Breast epithelium (tissue), 4 donors: ENCODE data around the gene GOLGA6D. TPM values are rescaled to one million over a fixed set of nuclear protein-coding genes. Genes with fewer than 3 reads are reported as not detected.
"Not testable (repeated sequence)": the region's sequence is repeated elsewhere in the genome, so short reads cannot be mapped to it uniquely, and the experiment has no call there.

Experiments used
- DNase-seq, 2 donors: peaks; one replicate each; pipeline ENCODE4 v3.0.0-alpha.2; 2019; ENCODE audit warnings: low spot score in 2 of 2
- H3K27ac ChIP-seq, 2 donors: fragments of 200-600 bp; sonication (generic) in 1 of 2; one replicate each; pipeline ENCODE4 v1.5.1; 2016 to 2019; ENCODE audit warnings: mild to moderate bottlenecking in 1 of 2
- H3K27me3 ChIP-seq, 2 donors: fragments of 200-600 bp; sonication (generic) in 1 of 2; one replicate each; pipeline versions ENCODE4 v1.5.1 to v1.6.0; 2017 to 2019; ENCODE audit warnings: control low read depth in 1 of 2, mild to moderate bottlenecking in 1 of 2
- H3K36me3 ChIP-seq: fragments of 200-600 bp; one replicate; pipeline ENCODE4 v1.5.1; 2019
- H3K4me1 ChIP-seq, 2 donors: fragments of 200-600 bp; sonication (generic); one replicate each; pipeline ENCODE4 v1.5.1; 2016 to 2019; ENCODE audit warnings: control low read depth in 1 of 2
- H3K4me3 ChIP-seq, 3 donors: fragments of 200-600 bp; sonication (generic); 1 replicate in 2 of 3; 2 replicates in 1 of 3; pipeline ENCODE4 v1.5.1; 2016 to 2019; ENCODE audit warnings: mild to moderate bottlenecking in 3 of 3, moderate library complexity in 2 of 3
- H3K9me3 ChIP-seq, 2 donors: fragments of 200-600 bp; sonication (generic) in 1 of 2; one replicate each; pipeline ENCODE4 v1.5.1; 2016 to 2019; ENCODE audit warnings: control low read depth in 1 of 2
- POLR2A ChIP-seq: fragments of 450-650 bp; IDR thresholded peaks from one replicate; pipeline ENCODE4 v1.6.1; 2016; ENCODE audit warnings: antibody characterized with exemption, mild to moderate bottlenecking, moderate library complexity
- POLR2AphosphoS5 ChIP-seq, 3 donors: sonication (generic); formaldehyde crosslinking; IDR thresholded peaks; one replicate each; pipeline ENCODE4 v1.6.1; 2017; ENCODE audit warnings: antibody characterized with exemption in 3 of 3
- intact Hi-C: fragments of 100-400 bp; cut with DNase I; formaldehyde crosslinking; loops from one replicate; pipeline ENCODE4 v1.15.1; 2023; ENCODE audit warnings: low total_unique reads
- total RNA-seq, 3 donors: library from RNA; depleted of rRNA; stranded (reverse); fragments of >200 nt; gene quantifications; one replicate each; pipeline ENCODE4 v1.1.0, GENCODE V29; 2016
- TF ChIP-seq, protein P1 (sequence below), 3 donors: fragments of 450-650 bp; IDR thresholded peaks; one replicate each; pipeline ENCODE4 v1.5.1; 2016 to 2017; ENCODE audit warnings: antibody characterized with exemption in 3 of 3, mild to moderate bottlenecking in 3 of 3, moderate library complexity in 3 of 3

GOLGA6D gene
- total RNA-seq, 3 donors from 2014 or later = 0.16 TPM; not detected in 2

DNA sequence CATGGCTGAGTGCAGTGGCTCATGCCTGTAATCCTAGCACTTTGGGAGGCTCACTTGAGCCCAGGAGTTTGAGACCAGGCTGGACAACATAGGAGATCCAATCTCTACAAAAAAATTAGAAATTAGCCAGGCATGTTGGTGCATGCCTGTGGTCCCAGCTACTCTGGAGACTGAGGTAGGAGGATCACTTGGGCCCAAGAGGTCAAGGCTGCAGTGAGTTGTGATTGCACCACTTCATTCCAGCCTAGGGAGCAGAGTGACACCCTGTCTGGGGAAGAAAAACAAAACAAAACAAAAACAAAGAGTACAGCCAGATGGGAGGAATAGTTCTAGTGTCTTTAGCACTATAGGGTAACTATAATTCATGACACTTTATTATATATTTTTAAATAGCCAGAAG is 27.1 kb downstream of the GOLGA6D start:
- Histone ChIP-seq H3K27me3 (no peaks in the 10 kb centered on the region), H3K4me1 (no peaks in the 10 kb centered on the region), H3K27ac (no peak overlapping the region), H3K4me3 (no peak overlapping the region), H3K9me3 (no peaks in the 10 kb centered on the region), H3K36me3 (no peaks in the 10 kb centered on the region)
- intact Hi-C loops = no loop called here
- TF ChIP-seq POLR2A (no peak), POLR2AphosphoS5 (IDR thresholded peaks at IDR 0.05) (no peak)
- TF ChIP-seq, protein P1, sequence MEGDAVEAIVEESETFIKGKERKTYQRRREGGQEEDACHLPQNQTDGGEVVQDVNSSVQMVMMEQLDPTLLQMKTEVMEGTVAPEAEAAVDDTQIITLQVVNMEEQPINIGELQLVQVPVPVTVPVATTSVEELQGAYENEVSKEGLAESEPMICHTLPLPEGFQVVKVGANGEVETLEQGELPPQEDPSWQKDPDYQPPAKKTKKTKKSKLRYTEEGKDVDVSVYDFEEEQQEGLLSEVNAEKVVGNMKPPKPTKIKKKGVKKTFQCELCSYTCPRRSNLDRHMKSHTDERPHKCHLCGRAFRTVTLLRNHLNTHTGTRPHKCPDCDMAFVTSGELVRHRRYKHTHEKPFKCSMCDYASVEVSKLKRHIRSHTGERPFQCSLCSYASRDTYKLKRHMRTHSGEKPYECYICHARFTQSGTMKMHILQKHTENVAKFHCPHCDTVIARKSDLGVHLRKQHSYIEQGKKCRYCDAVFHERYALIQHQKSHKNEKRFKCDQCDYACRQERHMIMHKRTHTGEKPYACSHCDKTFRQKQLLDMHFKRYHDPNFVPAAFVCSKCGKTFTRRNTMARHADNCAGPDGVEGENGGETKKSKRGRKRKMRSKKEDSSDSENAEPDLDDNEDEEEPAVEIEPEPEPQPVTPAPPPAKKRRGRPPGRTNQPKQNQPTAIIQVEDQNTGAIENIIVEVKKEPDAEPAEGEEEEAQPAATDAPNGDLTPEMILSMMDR (IDR thresholded peaks at IDR 0.05) = no peak
- DNase-seq = no peak

DNA sequence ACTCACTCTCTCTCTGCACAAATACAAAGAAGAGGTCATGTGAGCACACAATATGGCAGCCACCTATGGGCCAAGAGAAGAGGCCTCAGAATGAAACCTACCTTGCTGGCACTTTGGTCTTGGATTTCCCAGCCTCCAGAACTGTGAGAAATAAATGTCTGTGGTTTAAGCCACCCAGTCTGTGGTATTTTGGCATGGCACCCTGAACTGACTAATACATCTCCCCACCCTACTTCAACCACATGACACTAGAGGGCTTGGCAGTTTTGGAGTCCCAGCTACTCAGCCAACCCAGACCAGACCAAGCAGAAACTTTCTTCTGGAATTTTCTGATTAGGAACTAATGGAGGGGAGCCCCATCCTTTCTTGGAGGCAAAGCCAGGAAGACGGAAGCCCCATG is 29.9 kb downstream of the GOLGA6D start:
- H3K4me1 ChIP-seq, H3K36me3 ChIP-seq, H3K27ac ChIP-seq, H3K27me3 ChIP-seq, DNase-seq, H3K9me3 ChIP-seq, intact Hi-C loops, H3K4me3 ChIP-seq: not testable (repeated sequence)

DNA sequence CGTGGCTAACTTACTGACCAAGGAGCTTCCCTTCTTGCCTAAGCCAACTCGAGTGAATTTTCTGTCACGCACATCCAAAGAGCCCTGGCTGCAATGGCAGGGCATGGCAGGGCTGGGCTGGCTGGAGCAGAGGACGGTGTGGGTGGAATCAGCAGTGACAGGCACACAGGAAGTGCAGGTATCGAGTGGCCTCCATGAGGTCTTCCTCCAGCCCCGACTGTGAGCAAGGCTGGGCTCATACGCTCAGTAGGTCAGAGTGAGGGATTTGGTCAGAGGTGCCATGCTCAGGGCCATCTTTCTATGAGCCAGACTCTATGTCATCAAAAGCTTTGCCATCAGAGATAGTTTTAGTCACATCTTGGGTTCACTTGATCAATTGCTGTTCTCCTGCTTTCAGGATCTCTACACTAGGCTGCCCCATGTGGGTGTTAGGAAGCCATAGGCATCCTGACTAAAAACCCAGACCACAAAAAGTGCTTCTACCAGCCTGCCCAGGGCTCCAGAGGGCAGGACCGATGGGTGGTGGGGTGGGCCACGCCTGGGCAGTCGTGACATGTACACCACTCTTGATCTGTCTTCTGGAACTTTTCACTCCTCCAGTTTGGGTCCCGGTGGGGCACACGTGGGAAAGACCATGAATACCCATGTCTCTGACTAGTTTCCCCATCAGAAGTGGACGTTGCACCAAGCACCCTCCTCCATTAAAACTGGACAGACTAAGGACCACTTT is 30.6 kb downstream of the GOLGA6D start:
- H3K27me3 ChIP-seq = no peaks in the 10 kb centered on the region
- H3K9me3 ChIP-seq = no peaks in the 10 kb centered on the region
- H3K4me1 ChIP-seq = no peaks in the 10 kb centered on the region
- no peak for DNase-seq
- intact Hi-C loops = no loop called here
- no peak for TF ChIP-seq POLR2AphosphoS5 (IDR thresholded peaks at IDR 0.05)
- TF ChIP-seq, protein P1 (IDR thresholded peaks at IDR 0.05) = no peak
- TF ChIP-seq POLR2A = no peak
- H3K4me3 ChIP-seq = no peak overlapping the region
- H3K36me3 ChIP-seq = no peaks in the 10 kb centered on the region
- no peak overlapping the region for H3K27ac ChIP-seq

DNA sequence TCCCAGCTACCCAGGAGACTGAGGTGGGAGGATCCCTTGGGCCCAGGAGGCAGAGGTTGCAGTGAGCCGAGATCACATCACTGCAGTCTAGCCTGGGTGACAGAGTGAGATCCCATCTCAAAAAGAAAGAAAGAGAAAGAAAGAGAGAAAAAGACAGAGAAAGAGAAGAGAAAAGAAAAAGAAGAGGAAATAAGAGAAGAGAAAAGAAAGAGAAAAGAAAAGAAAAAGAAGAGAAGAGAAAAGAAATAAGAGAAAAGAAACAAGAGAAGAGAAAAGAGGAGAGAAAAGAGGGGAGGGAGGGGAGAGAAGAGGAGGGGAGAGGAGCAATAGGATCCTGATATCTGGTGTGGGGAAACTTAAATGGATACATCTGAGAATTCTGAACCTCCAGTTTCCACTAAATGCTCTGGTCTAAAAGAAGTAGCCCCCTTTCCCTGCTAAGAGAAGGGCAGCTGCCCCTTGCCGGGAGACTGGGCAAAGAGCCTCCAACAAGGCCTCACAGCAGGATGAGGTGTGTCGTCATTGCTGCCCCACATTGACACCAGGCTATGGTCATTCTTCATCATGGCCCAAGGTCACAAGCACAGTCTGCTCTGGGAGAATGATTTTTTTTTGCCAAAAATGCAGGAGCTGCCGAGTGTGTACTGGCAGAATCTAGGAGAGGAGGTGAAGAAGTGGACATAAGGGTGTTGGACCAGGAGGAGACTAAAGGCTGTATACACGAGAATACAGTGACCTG is 32.1 kb downstream of the GOLGA6D start:
- TF ChIP-seq POLR2AphosphoS5 (IDR thresholded peaks at IDR 0.05) (no peak), POLR2A (no peak)
- TF ChIP-seq, protein P1 (IDR thresholded peaks at IDR 0.05) = no peak
- no peak overlapping the region for H3K4me3 ChIP-seq
- intact Hi-C loops = no loop called here
- H3K27ac ChIP-seq = no peak overlapping the region
- H3K9me3 ChIP-seq = no peaks in the 10 kb centered on the region
- no peaks in the 10 kb centered on the region for H3K36me3 ChIP-seq
- DNase-seq = no peak
- H3K4me1 ChIP-seq = no peaks in the 10 kb centered on the region
- H3K27me3 ChIP-seq = no peaks in the 10 kb centered on the region

DNA sequence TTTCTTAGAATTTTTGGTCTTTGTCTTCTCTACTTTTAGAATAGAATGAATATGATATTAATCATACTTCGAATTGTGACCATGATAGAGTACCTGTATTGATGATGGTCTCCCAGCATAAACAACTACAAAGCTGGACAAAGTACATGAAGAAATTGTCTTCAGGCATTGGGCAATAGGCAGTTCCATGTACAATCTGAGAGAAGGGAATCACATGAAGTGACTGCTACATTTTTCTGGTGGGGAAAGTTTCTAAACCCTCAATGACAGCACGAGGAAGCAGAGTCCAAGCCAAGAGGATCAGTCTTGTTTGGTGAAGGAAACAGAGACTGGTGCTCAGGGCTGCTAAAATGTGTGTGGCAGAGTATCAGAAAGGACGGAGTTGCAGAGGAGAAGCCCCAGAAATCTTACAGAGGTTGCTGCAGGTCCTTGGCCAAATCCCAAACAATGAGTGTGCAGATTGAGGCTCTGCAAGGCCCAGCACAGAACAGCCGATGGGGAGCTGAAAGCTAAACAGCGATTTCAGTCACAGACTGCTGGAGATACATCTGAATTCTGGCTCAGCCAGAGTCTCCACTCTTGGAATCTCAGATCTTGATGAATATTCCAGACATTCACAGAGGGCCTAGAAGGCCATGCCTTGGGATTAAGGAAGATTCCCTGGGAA is 36.7 kb downstream of the GOLGA6D start:
- H3K36me3 ChIP-seq, H3K4me1 ChIP-seq, H3K9me3 ChIP-seq, DNase-seq, H3K27ac ChIP-seq, intact Hi-C loops, H3K27me3 ChIP-seq, H3K4me3 ChIP-seq: not testable (repeated sequence)

DNA sequence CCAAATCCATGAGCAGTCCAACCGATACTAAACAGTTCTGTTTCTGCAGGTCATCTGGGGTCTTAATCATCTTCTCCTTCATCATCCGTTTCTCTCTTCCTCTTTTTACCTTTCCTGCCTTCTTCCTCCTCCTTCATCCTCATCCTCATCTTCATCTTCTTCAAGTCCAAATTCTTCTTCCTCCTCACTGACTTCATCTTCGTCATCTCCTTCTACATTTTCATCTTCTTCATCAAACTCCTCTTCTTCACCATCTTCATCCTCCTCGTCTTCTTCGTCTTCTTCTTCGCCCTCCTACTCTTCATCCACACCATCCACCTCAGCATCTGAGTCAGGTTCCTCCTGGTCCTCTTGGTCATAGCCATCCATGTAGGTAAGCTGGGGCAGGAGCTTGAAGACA is 39.1 kb downstream of the GOLGA6D start:
- TF ChIP-seq, protein P1 (IDR thresholded peaks at IDR 0.05) = no peak
- TF ChIP-seq POLR2A = no peak
- no peak for TF ChIP-seq POLR2AphosphoS5 (IDR thresholded peaks at IDR 0.05)
- H3K4me1 ChIP-seq = no peaks in the 10 kb centered on the region
- H3K9me3 ChIP-seq = no peaks in the 10 kb centered on the region
- no peak for DNase-seq
- H3K36me3 ChIP-seq = no peaks in the 10 kb centered on the region
- no peak overlapping the region for H3K4me3 ChIP-seq
- no peak overlapping the region for H3K27ac ChIP-seq
- intact Hi-C loops = no loop called here
- no peaks in the 10 kb centered on the region for H3K27me3 ChIP-seq
